Fibroblast of lung (primary cell): Measurements from ENCODE around the gene PTK7. TPM values are rescaled to one million over a fixed set of nuclear protein-coding genes. Genes with fewer than 3 reads are reported as not detected.
"Not testable (repeated sequence)": the region's sequence is repeated elsewhere in the genome, so short reads cannot be mapped to it uniquely, and the experiment has no call there.

ENCODE experiments used
- DNase-seq, 2 donors: peaks; one replicate each; pipeline versions ENCODE4 v3.0.0 to v3.0.0-alpha.2; 2010; ENCODE audit warnings: low read depth in 2 of 2
- H2AFZ ChIP-seq: 2 replicates; pipeline ENCODE4 v1.5.1; 2012; ENCODE audit warnings: low read length, control low read depth, inconsistent platforms
- H3K27ac ChIP-seq: 2 replicates; pipeline ENCODE4 v1.5.1; 2011; ENCODE audit warnings: low read length, control low read depth; ENCODE audit not compliant: insufficient read depth
- H3K27me3 ChIP-seq: 2 replicates; pipeline ENCODE4 v1.5.1; 2011; ENCODE audit warnings: mild to moderate bottlenecking, low read length; ENCODE audit not compliant: control insufficient read depth, insufficient read depth
- H3K36me3 ChIP-seq: 2 replicates; pipeline ENCODE4 v1.5.1; 2011; ENCODE audit warnings: low read length; ENCODE audit not compliant: control insufficient read depth, insufficient read depth
- H3K4me1 ChIP-seq: 2 replicates; pipeline ENCODE4 v1.5.1; 2011; ENCODE audit warnings: low read length; ENCODE audit not compliant: control insufficient read depth, insufficient read depth; ENCODE audit errors: extremely low read depth
- H3K4me2 ChIP-seq: 2 replicates; pipeline ENCODE4 v1.5.1; 2011; ENCODE audit warnings: low read length, control low read depth; ENCODE audit not compliant: insufficient read depth; ENCODE audit errors: extremely low read depth
- H3K4me3 ChIP-seq, 4 experiments: fragments of 200-600 bp in 1 of 4; sonication (generic) in 1 of 4; replicated peaks in 1 of 4; 2 replicates each; pipeline ENCODE4 v1.5.1; 2011 to 2016; ENCODE audit warnings: low read length in 4 of 4, low read depth in 3 of 4, mild to moderate bottlenecking in 3 of 4, control low read depth in 2 of 4, inconsistent platforms in 1 of 4, mixed read lengths in 1 of 4; ENCODE audit not compliant: insufficient read depth in 1 of 4; ENCODE audit errors: control extremely low read depth in 1 of 4
- H3K79me2 ChIP-seq: 2 replicates; pipeline ENCODE4 v1.5.1; 2012; ENCODE audit warnings: mild to moderate bottlenecking, low read length, inconsistent platforms; ENCODE audit not compliant: control insufficient read depth, insufficient read depth
- H3K9ac ChIP-seq: 2 replicates; pipeline ENCODE4 v1.5.1; 2011; ENCODE audit warnings: mild to moderate bottlenecking, low read length, control low read depth; ENCODE audit not compliant: insufficient read depth
- H3K9me3 ChIP-seq: 2 replicates; pipeline ENCODE4 v1.5.1; 2012; ENCODE audit warnings: low read depth, low read length; ENCODE audit not compliant: control insufficient read depth, insufficient read depth
- H4K20me1 ChIP-seq: 2 replicates; pipeline ENCODE4 v1.5.1; 2011; ENCODE audit warnings: low read length; ENCODE audit not compliant: control insufficient read depth, insufficient read depth; ENCODE audit errors: extremely low read depth
- CTCF ChIP-seq, 2 donors: IDR thresholded peaks in 1 of 2; conservative IDR thresholded peaks in 1 of 2; 1 replicate in 1 of 2; 2 replicates in 1 of 2; pipeline ENCODE4 v1.5.1; 2011 to 2012; ENCODE audit warnings: low read length in 2 of 2, control low read depth in 1 of 2, inconsistent platforms in 1 of 2, low read depth in 1 of 2, mild to moderate bottlenecking in 1 of 2
- EZH2 ChIP-seq: IDR thresholded peaks from 2 replicates; pipeline ENCODE4 v1.5.1; 2012; ENCODE audit warnings: low read length, control low read depth, mild to moderate bottlenecking; ENCODE audit errors: missing control alignments
- polyA plus RNA-seq, 2 donors: library from polyadenylated mRNA; depleted of rRNA in 1 of 2; stranded (reverse) in 1 of 2; unstranded in 1 of 2; fragments of >200 nt; gene quantifications; 2 replicates each; pipeline ENCODE4 v1.2.1, GENCODE V29; 2011 to 2012; ENCODE audit warnings: missing spikeins in 1 of 2
- total RNA-seq: library from RNA; depleted of rRNA; stranded (reverse); fragments of >200 nt; gene quantifications from 2 replicates; pipeline ENCODE4 v1.2.1, GENCODE V29; 2014

The PTK7 gene
- total and polyA plus RNA-seq, 2 donors (not counting 1 experiment from before 2014, with no cell fraction given), result 145 to 149 TPM

DNA sequence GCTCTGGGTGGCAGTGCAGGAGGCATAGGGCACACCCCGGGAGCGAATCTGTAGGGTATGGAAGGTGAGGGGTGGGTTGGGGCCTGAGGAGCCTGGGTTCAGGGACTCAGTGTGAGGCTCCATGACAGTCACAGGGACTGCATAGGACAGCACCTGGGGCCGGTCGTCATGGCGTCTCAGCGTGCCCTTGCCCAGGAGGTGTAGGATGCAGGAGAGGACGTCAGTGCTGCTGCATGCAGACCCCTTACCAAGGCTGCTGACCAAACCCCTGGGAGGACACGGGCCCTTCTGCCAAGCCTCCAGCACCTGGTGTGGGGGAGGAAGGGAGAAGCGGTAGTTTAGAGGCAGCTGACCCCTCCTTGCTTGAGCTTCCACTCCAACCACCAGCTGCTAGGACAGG is 38.4 kb upstream of the PTK7 start:
- no peak overlapping the region for H3K4me3 ChIP-seq
- H3K79me2 ChIP-seq, result no peaks in the 10 kb centered on the region
- no peaks in the 10 kb centered on the region for H4K20me1 ChIP-seq
- H3K4me1 ChIP-seq, result no peaks in the 10 kb centered on the region
- no peak overlapping the region for H3K4me2 ChIP-seq
- no peak for DNase-seq
- no peaks in the 10 kb centered on the region for H3K27me3 ChIP-seq
- no peak for TF ChIP-seq CTCF (conservative IDR thresholded peaks at IDR 0.05 in 1 of 2, IDR thresholded peaks at IDR 0.05 in 1 of 2; ENCODE audit: low read depth in 1 of 2, low read length in 2 of 2)
- TF ChIP-seq EZH2, result no peak
- H3K36me3 ChIP-seq, result peaks cover 25% of the 10 kb centered on the region
- H3K27ac ChIP-seq, result no peak overlapping the region
- H3K9ac ChIP-seq, result no peak overlapping the region
- no peak overlapping the region for H2AFZ ChIP-seq
- H3K9me3 ChIP-seq, result no peaks in the 10 kb centered on the region

GRCh38 chr6:43038727-43039126 is 37.4 kb upstream of the PTK7 start:
- Histone ChIP-seq H4K20me1 (no peaks in the 10 kb centered on the region), H3K9me3 (no peaks in the 10 kb centered on the region), H3K27ac (no peak overlapping the region), H3K9ac (no peak overlapping the region), H3K4me3 (no peak overlapping the region), H3K4me1 (no peaks in the 10 kb centered on the region), H3K4me2 (no peak overlapping the region), H2AFZ (no peak overlapping the region), H3K27me3 (no peaks in the 10 kb centered on the region), H3K36me3 (peaks cover 29% of the 10 kb centered on the region), H3K79me2 (no peaks in the 10 kb centered on the region)
- no peak for DNase-seq
- TF ChIP-seq EZH2 (no peak), CTCF (conservative IDR thresholded peaks at IDR 0.05 in 1 of 2, IDR thresholded peaks at IDR 0.05 in 1 of 2; ENCODE audit: low read depth in 1 of 2, low read length in 2 of 2) (no peak)

DNA sequence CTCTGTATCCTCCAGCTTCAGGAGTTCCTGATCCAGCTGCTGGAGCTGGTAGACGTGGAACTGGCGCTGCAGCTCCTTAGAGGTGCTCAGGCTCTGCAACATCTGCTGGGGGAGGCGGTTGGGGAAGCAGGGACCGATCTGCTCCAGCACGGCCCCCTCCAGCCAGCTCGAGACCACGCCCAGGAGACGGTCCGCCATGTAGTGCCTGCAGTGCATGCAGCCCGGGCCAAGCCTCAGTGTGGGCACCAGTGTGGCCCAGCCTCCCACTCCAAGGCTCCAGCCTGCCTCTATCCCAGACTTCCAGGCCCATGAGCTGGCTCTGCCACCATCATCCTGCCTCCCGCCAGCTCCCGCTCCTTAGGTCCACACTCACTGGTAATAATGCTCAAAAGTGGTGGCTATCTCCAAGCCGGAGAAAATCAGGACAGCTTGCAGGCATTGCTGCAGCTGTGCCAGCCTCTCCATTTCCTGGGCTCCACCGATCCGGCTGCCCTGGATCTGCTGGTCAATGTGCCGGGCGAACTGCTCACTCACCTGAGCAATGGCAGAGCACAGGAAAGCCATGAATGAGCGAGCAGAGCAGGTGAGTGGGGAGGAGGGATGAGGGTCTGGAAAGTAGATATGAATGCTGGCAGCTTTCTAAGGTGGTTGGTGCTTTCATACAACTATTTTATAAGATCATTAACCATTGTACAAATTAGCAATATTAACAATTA is 35.4 kb upstream of the PTK7 start:
- Histone ChIP-seq H3K4me1 (no peaks in the 10 kb centered on the region), H3K9ac (no peak overlapping the region), H3K27me3 (no peaks in the 10 kb centered on the region), H3K27ac (no peak overlapping the region), H3K4me3 (no peak overlapping the region), H3K9me3 (no peaks in the 10 kb centered on the region), H3K79me2 (no peaks in the 10 kb centered on the region), H2AFZ (no peak overlapping the region), H3K36me3 (peaks cover 31% of the 10 kb centered on the region), H3K4me2 (no peak overlapping the region), H4K20me1 (no peaks in the 10 kb centered on the region)
- TF ChIP-seq EZH2 (no peak), CTCF (conservative IDR thresholded peaks at IDR 0.05 in 1 of 2, IDR thresholded peaks at IDR 0.05 in 1 of 2; ENCODE audit: low read depth in 1 of 2, low read length in 2 of 2) (no peak)
- no peak for DNase-seq

DNA sequence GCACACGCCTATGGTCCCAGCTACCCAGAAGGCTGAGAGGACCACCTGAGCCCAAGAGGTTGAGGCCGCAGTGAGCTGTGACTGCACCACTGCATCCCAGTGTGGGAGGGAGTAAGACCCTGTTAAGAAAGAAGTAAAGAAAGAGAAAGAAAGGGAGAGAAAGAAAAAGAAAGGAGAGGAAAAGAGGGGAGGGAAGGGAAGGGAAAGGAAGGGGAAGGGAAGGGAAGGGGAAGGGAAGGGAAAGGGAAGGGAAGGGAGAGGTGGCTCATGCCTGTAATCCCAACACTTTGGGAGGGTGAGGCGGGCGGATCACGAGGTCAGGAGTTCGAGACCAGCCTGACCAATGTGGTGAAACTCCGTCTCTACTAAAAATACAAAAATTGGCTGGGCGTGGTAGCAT is 34.6 kb upstream of the PTK7 start:
- not testable (repeated sequence) for H4K20me1 ChIP-seq, H3K9me3 ChIP-seq, H3K79me2 ChIP-seq, H3K9ac ChIP-seq, H3K27ac ChIP-seq, H2AFZ ChIP-seq, H3K27me3 ChIP-seq, H3K4me1 ChIP-seq, H3K4me2 ChIP-seq, DNase-seq, H3K4me3 ChIP-seq
- H3K36me3 ChIP-seq, result peaks cover 30% of the 10 kb centered on the region
